ENCODE results near the gene ELP1.
"Not testable (repeated sequence)": the region's sequence is repeated elsewhere in the genome, so short reads cannot be mapped to it uniquely, and the experiment has no call there.

The ELP1 gene

DNA sequence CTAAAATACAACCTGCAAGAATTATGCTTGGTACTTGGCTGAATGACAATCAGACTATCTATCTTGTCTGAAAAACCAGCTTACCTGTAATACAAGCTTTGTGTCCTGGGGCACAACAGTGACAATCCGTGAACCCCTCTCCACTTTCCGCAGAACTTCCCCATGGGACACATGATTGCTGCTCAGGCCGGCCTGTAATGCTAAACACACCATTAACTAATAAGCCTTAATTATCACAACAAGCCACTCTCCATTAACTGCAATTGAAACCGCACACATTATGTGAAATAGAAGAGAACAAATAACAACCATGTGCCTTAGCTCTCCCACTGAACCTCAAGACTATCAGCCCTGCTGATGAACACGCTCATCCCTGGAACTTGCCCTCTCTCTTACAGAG lies 33.7 kb downstream of the ELP1 start:
- TF ChIP-seq, protein P1, sequence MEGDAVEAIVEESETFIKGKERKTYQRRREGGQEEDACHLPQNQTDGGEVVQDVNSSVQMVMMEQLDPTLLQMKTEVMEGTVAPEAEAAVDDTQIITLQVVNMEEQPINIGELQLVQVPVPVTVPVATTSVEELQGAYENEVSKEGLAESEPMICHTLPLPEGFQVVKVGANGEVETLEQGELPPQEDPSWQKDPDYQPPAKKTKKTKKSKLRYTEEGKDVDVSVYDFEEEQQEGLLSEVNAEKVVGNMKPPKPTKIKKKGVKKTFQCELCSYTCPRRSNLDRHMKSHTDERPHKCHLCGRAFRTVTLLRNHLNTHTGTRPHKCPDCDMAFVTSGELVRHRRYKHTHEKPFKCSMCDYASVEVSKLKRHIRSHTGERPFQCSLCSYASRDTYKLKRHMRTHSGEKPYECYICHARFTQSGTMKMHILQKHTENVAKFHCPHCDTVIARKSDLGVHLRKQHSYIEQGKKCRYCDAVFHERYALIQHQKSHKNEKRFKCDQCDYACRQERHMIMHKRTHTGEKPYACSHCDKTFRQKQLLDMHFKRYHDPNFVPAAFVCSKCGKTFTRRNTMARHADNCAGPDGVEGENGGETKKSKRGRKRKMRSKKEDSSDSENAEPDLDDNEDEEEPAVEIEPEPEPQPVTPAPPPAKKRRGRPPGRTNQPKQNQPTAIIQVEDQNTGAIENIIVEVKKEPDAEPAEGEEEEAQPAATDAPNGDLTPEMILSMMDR (IDR thresholded peaks at IDR 0.05; ENCODE audit: control extremely low read depth, extremely low read depth, low read depth, missing control alignments), result no peak
- ChIA-PET CTCF (interaction anchor here (0.7 to 1.3 kb wide), 5 partner anchors 11 to 88 kb away, joined by 3 to 4 read pairs (median 3); no protein-coding TSS in a partner anchor), POLR2A (no interaction called here)
- no peak for DNase-seq (ENCODE audit: extremely low spot score)

DNA sequence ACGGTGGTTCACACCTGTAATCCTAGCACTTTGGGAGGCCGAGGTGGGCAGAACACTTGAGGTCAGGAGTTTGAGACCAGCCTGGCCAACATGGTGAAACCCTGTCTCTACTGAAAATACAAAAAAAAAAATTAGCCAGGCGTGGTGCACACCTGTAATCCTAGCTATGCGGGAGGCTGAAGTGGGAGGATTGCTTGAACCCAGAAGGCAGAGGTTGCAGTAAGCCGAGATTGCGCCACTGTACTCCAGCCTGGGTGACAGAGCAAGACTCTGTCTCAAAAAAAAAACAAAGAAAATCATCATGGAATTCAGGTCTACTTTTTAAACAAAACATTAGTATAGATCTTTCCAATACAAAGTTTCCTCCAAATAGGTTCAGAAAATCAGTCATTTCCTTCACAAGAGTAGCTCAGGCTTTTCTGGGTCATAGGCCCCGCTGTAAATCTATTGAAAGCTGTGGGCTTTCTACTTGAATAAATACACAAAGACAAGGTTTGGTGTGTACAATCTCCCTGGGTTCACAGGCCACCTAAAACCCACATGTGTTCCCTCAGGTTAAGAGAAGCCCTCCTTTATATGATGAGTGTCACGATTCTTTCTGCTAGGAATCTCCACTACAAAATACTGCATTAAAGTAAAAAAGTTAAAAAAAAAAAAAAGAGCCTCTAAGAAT lies 34.8 kb downstream of the ELP1 start:
- POLR2A ChIA-PET; DNase-seq (ENCODE audit: extremely low spot score): not testable (repeated sequence)
- CTCF ChIA-PET, result interaction anchor here (0.7 to 1.8 kb wide), 7 partner anchors 8 to 87 kb away, joined by 3 to 6 read pairs (median 3); no protein-coding TSS in a partner anchor

DNA sequence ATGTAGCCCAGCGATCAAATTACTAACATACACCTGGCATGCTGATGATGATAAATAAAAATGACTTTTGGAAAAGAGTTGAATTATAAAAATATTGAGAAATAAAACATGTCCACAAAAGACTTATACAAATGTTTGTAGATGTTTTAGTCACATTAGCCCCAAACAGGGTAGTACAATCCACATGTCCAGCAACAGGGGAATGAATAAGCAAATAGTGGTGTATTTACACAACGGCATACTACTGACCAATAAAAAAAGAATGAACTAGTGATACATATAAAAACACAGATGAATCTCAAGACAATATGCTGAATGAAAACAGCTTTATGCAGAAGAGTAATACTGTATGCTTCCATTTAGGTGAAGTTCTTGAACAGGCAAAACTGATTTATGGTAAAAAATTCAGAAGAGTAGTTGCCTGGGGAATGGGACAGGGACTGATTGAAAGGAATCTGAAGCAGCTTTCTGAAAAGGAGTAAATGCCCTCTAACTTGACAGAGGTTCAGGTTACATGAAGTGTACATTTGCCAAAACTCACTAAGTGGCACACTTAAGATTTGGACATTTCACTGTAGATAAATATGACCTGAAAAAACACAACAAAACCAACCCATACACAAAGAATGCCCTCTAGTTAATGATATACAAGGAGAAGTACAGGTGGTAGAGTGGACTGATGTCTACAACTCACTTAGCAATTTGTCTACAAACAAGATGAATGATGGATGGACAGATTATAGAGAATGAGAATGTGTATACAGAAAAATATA lies 36.4 kb downstream of the ELP1 start:
- ChIA-PET POLR2A (no interaction called here), CTCF (interaction anchor here (0.9 to 1.2 kb wide), 2 partner anchors 12 to 17 kb away, joined by 3 to 5 read pairs; no protein-coding TSS in a partner anchor)

DNA sequence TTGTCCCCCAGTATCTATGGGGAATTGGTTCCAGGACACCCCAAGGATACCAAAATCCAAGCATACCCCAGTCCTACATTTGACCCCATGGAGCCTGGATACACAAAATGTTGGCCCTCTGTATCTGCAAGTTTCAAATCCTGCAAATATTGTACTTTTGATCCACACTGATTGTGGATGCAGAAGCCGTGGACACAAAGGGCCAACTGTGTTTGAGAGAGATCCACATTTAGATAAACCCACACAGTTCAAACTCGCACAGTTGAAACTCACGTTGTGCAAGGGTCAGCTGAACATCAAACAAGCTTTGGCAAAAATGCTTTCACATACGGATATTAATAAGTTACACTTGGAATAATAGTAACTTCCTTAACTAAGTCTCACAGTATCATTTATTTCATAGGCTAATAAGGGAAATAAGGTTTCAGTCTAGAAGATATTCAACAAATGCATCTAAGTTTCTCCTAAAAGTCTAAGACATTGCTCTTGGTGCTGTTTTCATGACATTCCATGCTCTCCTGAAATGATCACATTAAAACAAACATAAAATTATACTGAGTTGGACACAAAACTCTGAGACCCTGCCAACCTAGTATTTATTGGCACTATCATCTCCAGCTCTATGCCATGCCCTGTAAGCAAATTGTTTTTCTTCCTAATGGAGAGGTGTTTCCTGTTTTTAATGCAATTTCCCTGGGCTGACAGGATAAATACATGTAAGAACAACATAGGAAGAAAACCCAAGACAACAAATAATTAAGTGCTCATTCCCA lies 39.5 kb downstream of the ELP1 start:
- TF ChIP-seq, protein P1 (IDR thresholded peaks at IDR 0.05; ENCODE audit: control extremely low read depth, extremely low read depth, low read depth, missing control alignments), result no peak
- ChIA-PET CTCF (no interaction called here), POLR2A (no interaction called here)
- DNase-seq (ENCODE audit: extremely low spot score), result no peak

More for the DNA sequence above, 36.4 kb downstream of the ELP1 start:
- TF ChIP-seq, protein P1 (IDR thresholded peaks at IDR 0.05; ENCODE audit: control extremely low read depth, extremely low read depth, low read depth, missing control alignments), result no peak
- no peak for DNase-seq (ENCODE audit: extremely low spot score)

DNA sequence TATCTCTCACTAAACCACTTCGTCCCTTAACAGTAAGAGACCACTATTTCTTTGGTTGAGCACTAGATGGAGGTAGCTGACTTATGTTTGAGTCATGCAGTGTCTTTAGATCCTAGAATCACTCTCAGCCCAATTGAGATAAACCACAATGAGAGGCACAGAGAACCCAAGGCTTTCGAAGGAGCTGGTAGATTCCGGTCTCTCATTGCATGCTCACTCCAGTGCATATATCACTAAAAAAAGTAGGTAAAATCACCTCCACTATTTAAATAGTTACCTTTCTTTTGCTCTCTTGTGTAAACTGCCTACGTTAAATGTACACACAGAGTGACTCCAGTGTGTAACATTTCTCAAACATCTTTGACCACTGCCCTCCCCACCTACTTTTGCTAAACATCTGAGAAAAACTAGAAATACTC lies 44.3 kb downstream of the ELP1 start:
- DNase-seq (ENCODE audit: extremely low spot score), result no peak
- POLR2A ChIA-PET, result no interaction called here
- TF ChIP-seq, protein P1 (IDR thresholded peaks at IDR 0.05; ENCODE audit: control extremely low read depth, extremely low read depth, low read depth, missing control alignments), result no peak
- CTCF ChIA-PET, result interaction anchor here (0.9 to 1.7 kb wide), 3 partner anchors 9 to 13 kb away, joined by 3 to 8 read pairs (median 4); no protein-coding TSS in a partner anchor

DNA sequence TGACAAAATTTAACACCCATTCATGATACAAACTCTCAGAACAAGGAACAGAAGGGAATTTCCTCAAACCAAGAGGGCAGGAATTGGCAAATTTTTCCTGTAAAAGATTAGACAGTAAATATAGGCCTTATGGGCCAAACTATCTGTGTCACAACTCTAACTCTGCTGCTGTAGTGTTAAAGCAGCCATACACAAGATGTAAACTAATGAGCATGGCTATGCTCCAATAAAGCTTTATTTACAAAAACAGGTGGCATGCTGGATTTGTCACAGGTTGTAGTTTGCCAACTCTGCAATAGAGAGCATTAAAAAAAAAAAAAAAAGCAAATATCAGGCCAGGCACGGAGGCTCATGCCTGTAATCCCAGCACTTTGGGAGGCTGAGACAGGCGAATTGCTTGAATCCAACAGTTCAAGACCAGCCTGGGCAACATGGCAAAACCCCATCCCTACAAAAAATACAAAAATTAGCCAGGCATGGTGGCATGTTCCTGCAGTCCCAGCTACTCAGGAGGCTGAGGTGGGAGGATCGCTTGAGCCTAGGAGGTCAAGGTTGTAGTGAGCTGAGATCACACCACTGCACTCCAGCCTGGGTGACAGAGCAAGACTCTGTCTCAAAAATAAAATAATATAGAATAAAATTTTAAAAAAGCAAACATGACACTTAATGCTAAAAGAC lies 47.2 kb downstream of the ELP1 start:
- POLR2A ChIA-PET; DNase-seq (ENCODE audit: extremely low spot score): not testable (repeated sequence)

More for the DNA sequence above, 47.2 kb downstream of the ELP1 start:
- CTCF ChIA-PET, result interaction anchor here (0.8 to 1.5 kb wide), 4 partner anchors 9 to 1545 kb away, joined by 3 to 6 read pairs (median 4); no protein-coding TSS in a partner anchor
